CD4-positive, alpha-beta T cell treated with Interleukin-12 subunit alpha and Interleukin-12 subunit beta, for 1 hour (primary cell): ENCODE data around the gene CSE1L.
"Not testable (repeated sequence)": the region's sequence is repeated elsewhere in the genome, so short reads cannot be mapped to it uniquely, and the experiment has no call there.

Source experiments
- DNase-seq: peaks from one replicate; pipeline ENCODE4 v3.0.0-alpha.2; 2020

The CSE1L gene

DNA sequence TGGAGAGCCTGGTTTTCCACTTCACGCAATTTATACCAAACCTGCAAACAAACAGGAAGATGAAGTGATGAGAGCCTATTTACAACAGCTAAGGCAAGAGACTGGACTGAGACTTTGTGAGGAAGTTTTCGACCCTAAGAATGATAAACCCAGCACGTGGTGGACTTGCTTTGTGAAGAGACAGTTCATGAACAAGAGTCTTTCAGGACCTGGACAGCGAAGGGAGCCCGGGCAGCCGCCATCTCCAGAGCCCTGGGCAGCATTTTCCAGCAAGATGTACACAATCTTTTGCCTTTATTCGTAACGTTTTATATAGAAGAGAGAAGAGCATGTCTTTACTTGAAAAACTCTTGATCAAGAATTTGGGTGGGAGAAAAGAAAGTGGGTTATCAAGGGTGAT is 88.7 kb downstream of the CSE1L start:
- DNase-seq = not testable (repeated sequence)

GRCh38 chr20:49136817-49137571 is 90.9 kb downstream of the CSE1L start:
- no peak for DNase-seq

DNA sequence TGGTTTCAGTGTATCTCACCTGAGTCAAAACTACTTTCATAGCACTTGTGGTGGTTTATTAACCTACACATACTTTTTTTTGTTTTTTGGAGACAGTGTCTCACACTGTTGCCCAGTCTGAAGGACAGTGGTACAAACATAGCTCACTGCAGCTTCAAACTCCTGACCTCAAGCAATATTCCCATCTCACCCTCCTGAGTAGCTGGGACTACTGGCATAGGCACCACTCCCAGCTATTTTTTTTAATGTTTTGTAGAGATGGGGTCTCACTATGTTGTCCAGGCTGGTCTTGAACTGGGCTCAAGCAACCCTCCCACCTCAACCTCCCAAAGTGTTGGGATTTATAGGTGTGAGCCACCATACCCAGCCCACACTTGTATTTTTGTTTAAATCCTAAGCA is 92.3 kb downstream of the CSE1L start:
- DNase-seq = no peak

- DNase-seq = no peak
Measured at GRCh38 chr20:49140411-49140810, 94.3 kb downstream of the CSE1L start.

DNA sequence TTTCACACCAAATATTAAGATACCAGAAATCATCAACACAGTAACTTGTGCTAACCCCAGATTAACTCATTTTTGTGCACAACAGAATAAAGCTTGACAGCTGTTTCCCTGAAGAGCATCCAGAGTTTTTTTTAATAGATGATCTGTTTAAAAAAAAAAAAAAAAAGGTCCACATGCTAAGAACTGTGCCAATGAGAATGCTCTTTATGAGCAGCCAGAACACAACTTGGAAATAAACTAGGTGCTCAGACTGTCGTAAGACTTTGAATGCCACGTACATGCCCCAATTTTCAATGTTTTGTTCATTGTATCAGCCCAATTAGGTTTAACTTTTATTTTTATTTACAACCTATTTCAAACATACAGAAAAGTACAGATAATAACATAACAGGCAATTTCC is 94.7 kb downstream of the CSE1L start:
- DNase-seq = no peak
